Measurements from ENCODE around the gene PKD1.

Gene PKD1

DNA sequence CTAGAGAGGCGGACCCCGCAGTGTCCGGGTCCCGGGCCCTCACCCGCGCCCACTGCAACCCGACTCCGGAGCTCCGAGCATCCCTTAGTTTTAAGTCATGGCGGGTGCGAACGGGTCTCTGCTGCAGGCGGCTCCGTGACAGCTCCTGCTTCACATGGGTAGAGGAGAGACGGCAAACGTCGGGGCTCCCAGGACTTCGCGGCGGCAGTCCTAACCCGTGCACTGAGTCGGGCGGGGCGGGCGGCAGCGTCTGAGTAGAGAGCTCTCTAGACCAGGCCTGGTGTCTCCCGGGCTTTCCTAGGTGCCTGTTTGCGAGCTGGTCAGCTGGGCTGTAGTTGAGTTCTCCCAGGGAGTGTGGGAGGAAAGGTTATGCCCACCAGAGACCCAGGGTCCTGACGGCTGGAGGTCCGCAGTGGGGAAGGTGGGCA lies 87.6 kb downstream of the PKD1 start:
- peak overlapping the region; percentile 67 for H3K4me3 ChIP-seq (ENCODE audit: low read depth, low read length)
- TF ChIP-seq CTCF (IDR thresholded peaks at IDR 0.05; ENCODE audit: low read depth, low read length), result no peak

- peak within 1 kb of the TSS; percentile 67 for H3K4me3 ChIP-seq (ENCODE audit: low read depth, low read length)
- 0 out of 2 replicates have a peak, but pooled peaks have one; percentile 12 for TF ChIP-seq CTCF (IDR thresholded peaks at IDR 0.05; ENCODE audit: low read depth, low read length)
Measured at GRCh38 chr16:2047330-2048115, 88.2 kb downstream of the PKD1 start, which contains the start of the genes NTHL1 and TSC2. Gene NTHL1, minus strand, starts transcription at chr16:2047834. Its CDS starts 11 bp downstream, at chr16:2047823. Gene TSC2, plus strand, starts transcription at chr16:2047985. Its CDS starts 631 bp downstream, at chr16:2048616.

DNA sequence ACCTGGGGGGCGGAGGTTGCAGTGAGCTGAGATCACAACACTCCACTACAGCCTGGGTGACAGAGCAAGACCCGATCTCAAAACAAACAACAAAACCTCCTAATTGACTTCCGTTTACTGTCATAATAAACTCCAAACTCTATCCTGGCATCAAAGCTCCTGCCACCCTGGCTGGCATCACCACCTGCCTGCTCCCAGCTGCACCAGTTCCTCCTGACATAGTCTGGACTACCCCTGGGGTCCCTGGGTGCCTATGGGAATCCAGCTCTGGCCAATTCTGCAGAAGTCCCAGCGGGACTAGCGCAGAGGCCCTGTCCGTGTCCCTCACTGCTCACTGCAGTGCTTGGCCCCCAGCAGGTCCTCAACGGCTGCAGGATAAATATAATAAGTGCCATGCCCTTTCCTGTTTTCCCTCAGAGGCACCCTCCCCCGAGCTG lies 88.8 kb downstream of the PKD1 start:
- TF ChIP-seq CTCF (IDR thresholded peaks at IDR 0.05; ENCODE audit: low read depth, low read length), result no peak
- peak overlapping the region; percentile 67 for H3K4me3 ChIP-seq (ENCODE audit: low read depth, low read length)

DNA sequence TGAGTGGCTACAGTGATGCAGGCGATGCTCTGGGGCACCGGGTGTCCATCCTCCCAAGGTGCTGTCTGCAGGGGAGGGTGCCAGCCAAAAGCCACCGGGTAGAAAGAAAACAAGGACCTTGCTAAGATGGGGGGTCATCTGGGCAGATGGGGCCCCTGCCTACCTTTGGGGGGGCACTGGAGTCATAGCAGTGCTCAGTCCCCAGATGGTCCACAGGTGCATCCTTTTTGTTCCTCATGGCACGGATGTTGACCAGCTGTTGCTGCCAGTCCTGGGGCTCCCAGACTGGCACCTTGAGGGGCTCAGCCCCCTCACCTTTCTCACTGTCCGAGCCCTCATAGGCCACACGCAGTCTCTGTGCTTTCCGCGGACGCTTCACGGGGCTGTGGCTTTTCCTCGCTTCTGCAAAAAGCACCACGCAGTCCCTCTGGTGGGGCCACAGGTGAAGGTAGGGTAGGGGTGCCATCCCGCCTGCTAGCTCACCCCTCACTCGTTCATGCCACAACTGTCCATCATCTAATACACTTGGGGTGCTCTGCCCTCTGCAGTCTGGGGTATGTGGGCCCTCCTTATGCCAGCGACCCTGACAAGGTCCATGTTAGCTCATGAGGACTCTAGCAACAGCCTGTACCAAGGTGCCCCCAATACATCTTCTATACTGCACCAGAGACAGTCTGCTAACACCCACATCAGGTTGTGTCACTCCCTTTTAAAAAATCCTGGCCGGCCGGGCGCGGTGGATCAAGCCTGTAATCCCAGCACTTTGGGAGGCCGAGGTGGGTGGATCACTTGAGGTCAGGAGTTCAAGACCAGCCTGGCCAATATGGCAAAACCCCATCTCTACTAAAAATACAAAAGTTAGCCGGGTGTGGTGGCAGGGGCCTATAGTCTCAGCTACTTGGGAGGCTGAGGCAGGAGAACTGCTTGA lies 89.5 kb downstream of the PKD1 start:
- H3K4me3 ChIP-seq (ENCODE audit: low read depth, low read length), result peak overlapping the region; percentile 67
- no peak for TF ChIP-seq CTCF (IDR thresholded peaks at IDR 0.05; ENCODE audit: low read depth, low read length)

DNA sequence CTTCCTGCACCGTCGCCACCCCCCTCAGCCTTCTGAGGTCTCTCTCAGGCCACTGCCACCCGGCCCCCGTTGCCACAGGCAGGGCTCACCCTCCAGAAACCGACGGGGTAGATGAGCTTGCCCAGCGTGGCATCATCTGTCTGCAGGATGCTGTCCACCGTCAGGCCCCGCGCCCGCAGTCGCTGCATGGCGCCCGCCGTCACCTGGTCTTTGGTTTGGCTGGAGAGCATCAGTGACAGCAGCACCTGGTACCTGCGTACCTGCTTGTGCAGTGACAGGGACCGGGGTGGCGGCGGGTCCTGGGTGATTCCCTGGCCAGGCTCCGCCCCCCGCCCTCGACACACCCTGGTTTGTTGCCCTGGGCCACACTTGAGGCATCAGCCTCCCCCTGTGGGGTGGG lies 91.2 kb downstream of the PKD1 start:
- H3K4me3 ChIP-seq (ENCODE audit: low read depth, low read length), result no peak overlapping the region
- no peak for TF ChIP-seq CTCF (IDR thresholded peaks at IDR 0.05; ENCODE audit: low read depth, low read length)

GRCh38 chr16:2043667-2044451 lies 91.8 kb downstream of the PKD1 start:
- no peak overlapping the region for H3K4me3 ChIP-seq (ENCODE audit: low read depth, low read length)
- no peak for TF ChIP-seq CTCF (IDR thresholded peaks at IDR 0.05; ENCODE audit: low read depth, low read length)
